SU-DHL-6 (cell line): Measurements from ENCODE around the gene SLC45A3.

Experiments used
- EZH2phosphoT487 ChIP-seq: fragments of 200-600 bp; sonication (generic), shearing (Covaris generic); conservative IDR thresholded peaks from 2 replicates; pipeline ENCODE4 v1.6.1; 2018; ENCODE audit warnings: mild to moderate bottlenecking, antibody characterized with exemption, low read length, moderate library complexity, mixed read lengths
- TF ChIP-seq, protein P1 (sequence below): fragments of 200-600 bp; sonication (generic); IDR thresholded peaks from one replicate; pipeline ENCODE4 v1.5.1; 2017; ENCODE audit warnings: antibody characterized with exemption, mild to moderate bottlenecking, low read length, moderate library complexity; ENCODE audit not compliant: insufficient read depth, poor library complexity, severe bottlenecking

DNA sequence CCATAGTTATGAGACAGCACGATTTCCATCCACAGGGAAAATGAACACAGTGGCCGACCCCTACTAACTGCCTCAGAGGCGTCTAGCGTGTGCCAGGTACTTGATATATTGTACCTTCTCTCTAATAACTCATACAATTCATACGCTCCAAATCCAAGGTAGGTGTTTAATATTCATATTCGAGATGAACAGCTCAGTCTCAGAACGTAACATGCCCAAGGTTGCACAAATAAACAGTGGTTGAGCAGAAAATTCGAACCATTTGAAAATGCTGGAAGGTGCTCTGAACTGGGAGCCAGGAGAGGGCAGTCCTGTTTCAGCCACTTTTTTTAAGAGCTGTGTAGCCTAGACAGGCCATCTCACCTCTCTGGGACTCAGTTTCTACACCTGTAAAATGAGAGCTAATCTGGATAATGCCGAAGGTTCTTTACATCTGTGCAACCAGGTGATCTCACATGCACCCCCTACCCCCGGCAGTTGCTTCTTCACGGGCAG lies 7.9 kb downstream of the SLC45A3 start:
- TF ChIP-seq, protein P1, sequence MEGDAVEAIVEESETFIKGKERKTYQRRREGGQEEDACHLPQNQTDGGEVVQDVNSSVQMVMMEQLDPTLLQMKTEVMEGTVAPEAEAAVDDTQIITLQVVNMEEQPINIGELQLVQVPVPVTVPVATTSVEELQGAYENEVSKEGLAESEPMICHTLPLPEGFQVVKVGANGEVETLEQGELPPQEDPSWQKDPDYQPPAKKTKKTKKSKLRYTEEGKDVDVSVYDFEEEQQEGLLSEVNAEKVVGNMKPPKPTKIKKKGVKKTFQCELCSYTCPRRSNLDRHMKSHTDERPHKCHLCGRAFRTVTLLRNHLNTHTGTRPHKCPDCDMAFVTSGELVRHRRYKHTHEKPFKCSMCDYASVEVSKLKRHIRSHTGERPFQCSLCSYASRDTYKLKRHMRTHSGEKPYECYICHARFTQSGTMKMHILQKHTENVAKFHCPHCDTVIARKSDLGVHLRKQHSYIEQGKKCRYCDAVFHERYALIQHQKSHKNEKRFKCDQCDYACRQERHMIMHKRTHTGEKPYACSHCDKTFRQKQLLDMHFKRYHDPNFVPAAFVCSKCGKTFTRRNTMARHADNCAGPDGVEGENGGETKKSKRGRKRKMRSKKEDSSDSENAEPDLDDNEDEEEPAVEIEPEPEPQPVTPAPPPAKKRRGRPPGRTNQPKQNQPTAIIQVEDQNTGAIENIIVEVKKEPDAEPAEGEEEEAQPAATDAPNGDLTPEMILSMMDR: peak; percentile 9
- TF ChIP-seq EZH2phosphoT487: no peak
